Duodenal mucosa (tissue), 2 donors: ENCODE measurements around the gene CTDP1.

ENCODE experiments used
- H3K27ac ChIP-seq: one replicate; pipeline ENCODE4 v1.7.0; 2013; ENCODE audit warnings: low read depth, low read length
- H3K27me3 ChIP-seq, 2 donors: one replicate each; pipeline ENCODE4 v1.7.0; 2013; ENCODE audit warnings: low read length in 2 of 2, control low read depth in 1 of 2; ENCODE audit not compliant: insufficient read depth in 2 of 2, control insufficient read depth in 1 of 2
- H3K36me3 ChIP-seq, 2 donors: one replicate each; pipeline ENCODE4 v1.7.0; 2013; ENCODE audit warnings: low read length in 2 of 2, control low read depth in 1 of 2; ENCODE audit not compliant: insufficient read depth in 2 of 2, control insufficient read depth in 1 of 2
- H3K4me1 ChIP-seq, 2 donors: one replicate each; pipeline ENCODE4 v1.7.0; 2013; ENCODE audit warnings: low read length in 2 of 2, control low read depth in 1 of 2; ENCODE audit not compliant: insufficient read depth in 2 of 2, control insufficient read depth in 1 of 2
- H3K4me3 ChIP-seq, 2 donors: one replicate each; pipeline ENCODE4 v1.7.0; 2013; ENCODE audit warnings: low read length in 2 of 2, low read depth in 1 of 2
- H3K9ac ChIP-seq, 2 donors: one replicate each; pipeline ENCODE4 v1.7.0; 2013; ENCODE audit warnings: low read length in 2 of 2, low read depth in 1 of 2
- H3K9me3 ChIP-seq, 2 donors: one replicate each; pipeline ENCODE4 v1.7.0; 2013; ENCODE audit warnings: low read length in 2 of 2, control low read depth in 1 of 2; ENCODE audit not compliant: control insufficient read depth in 1 of 2

CTDP1 gene

DNA sequence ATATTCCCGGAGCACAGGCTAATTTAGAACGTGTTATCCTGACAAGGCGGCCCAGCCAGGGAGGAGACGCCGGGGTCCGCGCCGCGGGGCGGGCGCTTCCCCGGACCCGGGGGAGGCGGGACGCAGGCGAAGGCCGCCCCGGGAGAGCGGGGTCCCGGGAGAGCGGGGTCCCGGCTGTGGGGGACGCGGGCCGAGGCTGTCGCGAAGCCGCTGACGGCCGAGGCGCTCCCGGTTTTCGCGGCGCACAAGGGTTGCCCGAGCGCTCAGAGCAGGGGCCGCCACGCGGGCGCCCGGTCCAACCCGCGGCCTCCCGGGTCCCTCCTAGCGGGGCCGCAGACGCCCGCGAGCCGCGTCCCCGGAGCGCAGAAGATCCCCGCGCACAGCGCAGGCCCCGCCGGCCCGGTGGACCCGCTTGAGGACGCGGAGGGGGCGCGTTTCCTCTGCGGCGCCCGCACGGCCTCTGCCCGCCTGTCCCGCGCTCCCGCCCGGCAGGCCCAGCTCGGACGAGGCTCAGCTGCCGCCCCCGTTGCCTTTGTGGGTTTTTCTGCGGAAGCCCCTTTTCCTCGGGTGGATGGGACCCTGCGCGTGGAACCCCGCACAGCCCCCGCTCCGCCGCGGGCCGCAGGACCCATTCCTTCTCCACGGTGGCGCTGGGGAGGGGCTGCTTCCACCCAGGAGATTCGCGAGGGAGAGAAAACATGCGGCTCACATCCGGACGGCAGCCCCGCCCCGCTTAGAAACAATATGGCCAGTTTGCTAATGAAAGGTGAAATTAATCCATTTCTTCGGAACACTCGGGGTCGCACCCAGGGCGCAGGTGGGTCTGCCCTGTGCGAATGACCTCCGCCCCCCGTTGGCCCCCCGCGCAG, 108.5 kb downstream of the CTDP1 start:
- Histone ChIP-seq H3K27ac (no peak overlapping the region), H3K9me3 (peaks cover 0 to 4% of the 10 kb centered on the region in 2 donors), H3K4me3 (no peak overlapping the region), H3K9ac (no peak overlapping the region), H3K36me3 (no peaks in the 10 kb centered on the region), H3K27me3 (peaks cover 25 to 34% of the 10 kb centered on the region in 2 donors), H3K4me1 (peaks cover 4 to 9% of the 10 kb centered on the region in 2 donors)

DNA sequence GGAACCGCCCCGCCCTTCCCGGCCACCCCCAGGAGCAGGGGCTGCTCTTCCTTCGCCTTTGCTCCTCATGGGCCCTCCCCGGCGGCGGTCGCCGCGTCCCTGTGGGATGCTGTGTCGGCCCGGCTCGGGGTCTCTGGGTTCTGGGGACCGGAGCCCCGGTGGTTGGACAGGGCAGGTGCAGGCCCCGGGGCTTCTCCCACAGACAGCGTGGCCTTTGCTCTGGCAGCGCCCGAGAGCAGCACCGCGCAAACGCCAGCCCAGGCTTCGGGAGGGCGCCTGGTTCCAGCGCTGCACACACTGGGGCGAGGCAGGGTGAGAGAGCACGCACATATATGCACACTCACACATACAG, 109.1 kb downstream of the CTDP1 start:
- Histone ChIP-seq H3K9me3 (peaks cover 0 to 4% of the 10 kb centered on the region in 2 donors), H3K27ac (no peak overlapping the region), H3K4me3 (no peak overlapping the region), H3K36me3 (no peaks in the 10 kb centered on the region), H3K4me1 (peaks cover 4 to 9% of the 10 kb centered on the region in 2 donors), H3K9ac (no peak overlapping the region), H3K27me3 (peaks cover 25 to 34% of the 10 kb centered on the region in 2 donors)

DNA sequence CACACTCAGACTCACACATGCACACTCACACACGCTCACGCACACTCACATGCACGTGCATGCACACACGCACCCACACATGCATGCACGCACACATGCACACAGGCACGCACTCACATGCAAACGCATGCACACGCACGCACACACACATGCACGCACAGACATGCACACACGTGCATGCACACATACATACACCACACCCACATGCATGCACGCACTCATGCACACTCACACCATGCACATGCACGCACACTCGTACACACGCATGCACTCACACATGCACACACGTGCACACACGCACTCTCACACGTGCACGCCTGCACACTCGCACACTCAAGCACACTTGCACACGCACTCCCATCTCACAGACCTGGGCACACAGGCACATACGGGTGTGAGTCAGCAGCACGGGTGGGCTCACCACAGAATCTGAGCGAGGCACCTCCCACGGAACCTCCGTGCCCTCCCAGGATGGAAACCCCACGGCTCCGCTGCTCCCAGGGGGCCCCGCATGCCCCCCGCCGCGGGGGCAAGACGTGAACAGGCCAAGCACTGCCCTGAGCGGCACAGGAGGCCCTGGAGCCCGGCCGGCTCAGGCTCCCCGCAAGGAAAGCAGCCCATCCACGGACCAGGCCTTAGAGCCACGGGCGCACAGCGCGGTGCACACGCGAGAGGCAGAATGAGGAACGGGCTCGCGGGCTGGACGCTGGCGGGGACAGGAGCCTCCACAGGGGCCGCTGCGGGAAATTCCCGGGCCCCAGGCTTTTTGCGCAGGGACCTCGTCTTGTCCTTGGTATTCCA, 109.7 kb downstream of the CTDP1 start:
- H3K27ac ChIP-seq = no peak overlapping the region
- H3K9me3 ChIP-seq = peaks cover 0 to 4% of the 10 kb centered on the region in 2 donors
- H3K9ac ChIP-seq = no peak overlapping the region
- no peaks in the 10 kb centered on the region for H3K36me3 ChIP-seq
- no peak overlapping the region for H3K4me3 ChIP-seq
- peaks cover 25 to 34% of the 10 kb centered on the region in 2 donors for H3K27me3 ChIP-seq
- H3K4me1 ChIP-seq = peaks cover 4 to 9% of the 10 kb centered on the region in 2 donors

DNA sequence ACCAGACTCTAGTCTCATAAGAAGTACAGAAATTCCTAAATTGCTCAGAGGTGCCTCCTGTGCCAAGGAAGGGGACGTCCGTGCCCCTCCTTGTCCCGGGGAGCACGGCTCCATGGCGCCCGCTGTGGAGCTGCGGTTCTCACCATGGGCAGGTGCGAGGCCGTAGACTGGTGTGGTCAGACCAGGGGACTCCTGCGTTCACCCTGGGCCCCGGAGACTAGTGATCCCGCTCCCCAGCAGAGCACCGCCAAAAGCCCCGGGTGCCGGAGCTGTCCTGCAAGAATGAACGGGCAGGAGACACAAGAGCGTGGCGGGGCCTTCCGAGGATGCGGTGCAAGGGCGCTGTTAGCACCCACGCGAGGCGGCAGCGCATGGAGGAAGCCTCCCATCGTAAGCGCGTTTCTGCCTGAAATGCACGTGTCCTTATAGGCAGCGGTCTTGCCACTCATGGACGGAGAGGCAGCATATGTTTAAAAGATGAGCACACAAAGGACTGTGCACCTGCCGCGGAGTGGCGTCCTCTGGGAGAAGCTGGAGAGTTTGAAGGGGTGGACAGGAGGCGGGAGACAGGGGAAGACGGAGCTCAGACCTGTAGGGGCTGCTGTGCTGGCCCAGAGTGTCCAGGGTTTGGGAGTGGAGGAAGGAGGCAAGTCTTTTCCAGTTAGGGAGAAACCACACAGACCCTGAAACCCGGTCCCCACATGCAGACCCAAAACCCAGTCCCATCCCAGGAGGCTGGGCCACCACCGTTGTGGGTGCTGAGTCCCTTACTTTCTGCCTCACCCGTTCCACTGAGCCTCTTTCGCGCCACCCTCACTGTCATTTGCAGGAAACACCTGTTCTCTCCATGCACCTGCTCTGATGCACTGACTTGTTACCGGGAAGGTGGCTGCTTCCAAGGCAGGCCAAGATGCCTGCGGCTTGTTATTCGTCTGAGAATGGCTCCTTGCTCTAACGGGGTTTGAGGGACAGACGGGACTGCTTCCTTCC, 110.6 kb downstream of the CTDP1 start:
- H3K4me1 ChIP-seq = peaks cover 4 to 9% of the 10 kb centered on the region in 2 donors
- H3K4me3 ChIP-seq = no peak overlapping the region
- peaks cover 0 to 4% of the 10 kb centered on the region in 2 donors for H3K9me3 ChIP-seq
- H3K36me3 ChIP-seq = no peaks in the 10 kb centered on the region
- H3K27me3 ChIP-seq = peaks cover 25 to 34% of the 10 kb centered on the region in 2 donors
- no peak overlapping the region for H3K27ac ChIP-seq
- no peak overlapping the region for H3K9ac ChIP-seq

DNA sequence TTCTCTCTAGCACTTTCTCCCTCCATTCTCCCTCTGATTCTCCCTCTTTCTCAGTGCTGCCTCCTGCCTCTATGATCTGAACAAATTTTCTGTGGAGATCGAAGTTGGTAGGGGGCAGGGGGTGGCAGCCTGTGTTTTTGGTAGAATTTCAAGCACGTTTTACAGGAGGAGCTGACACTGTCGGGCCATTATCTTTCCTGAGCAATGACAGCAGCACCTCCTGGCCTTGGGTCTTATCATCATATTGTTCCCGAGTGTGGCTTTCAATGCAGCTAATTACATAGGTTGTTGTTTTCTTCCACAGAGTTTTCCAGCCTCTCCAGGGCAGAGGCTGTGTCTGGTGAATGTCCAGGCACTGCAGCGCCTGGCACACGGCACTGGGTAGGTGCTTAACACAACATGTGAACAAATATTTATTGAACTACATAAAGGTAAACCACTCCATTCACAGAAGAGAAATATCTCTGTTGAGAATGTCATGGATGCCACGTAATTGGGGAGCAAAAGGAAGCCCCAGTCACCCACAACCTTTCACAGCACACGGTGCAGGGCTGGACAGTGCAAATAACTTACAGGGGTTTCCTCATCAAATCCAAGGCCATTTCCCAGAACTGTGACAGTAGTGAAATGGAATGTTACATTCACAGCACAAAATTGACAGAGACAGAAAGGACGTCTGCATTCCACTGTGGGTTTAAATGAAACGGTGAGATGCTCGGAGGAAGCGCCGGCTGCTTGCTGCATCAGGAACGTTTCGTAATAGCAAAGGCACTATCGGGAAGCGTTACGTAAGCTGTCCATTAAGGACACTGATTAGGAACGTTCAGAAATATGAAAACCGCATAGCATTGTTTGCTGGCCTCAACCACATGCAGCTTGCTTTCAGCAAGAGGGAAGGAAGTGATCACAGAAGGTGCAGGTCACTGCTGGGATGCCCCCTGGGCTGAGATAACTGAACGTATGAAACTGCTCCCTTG, 111.7 kb downstream of the CTDP1 start:
- Histone ChIP-seq H3K9me3 (peaks cover 0 to 4% of the 10 kb centered on the region in 2 donors), H3K4me1 (peaks cover 4 to 9% of the 10 kb centered on the region in 2 donors), H3K9ac (no peak overlapping the region), H3K4me3 (no peak overlapping the region), H3K36me3 (no peaks in the 10 kb centered on the region), H3K27ac (no peak overlapping the region), H3K27me3 (peaks cover 29 to 35% of the 10 kb centered on the region in 2 donors)

DNA sequence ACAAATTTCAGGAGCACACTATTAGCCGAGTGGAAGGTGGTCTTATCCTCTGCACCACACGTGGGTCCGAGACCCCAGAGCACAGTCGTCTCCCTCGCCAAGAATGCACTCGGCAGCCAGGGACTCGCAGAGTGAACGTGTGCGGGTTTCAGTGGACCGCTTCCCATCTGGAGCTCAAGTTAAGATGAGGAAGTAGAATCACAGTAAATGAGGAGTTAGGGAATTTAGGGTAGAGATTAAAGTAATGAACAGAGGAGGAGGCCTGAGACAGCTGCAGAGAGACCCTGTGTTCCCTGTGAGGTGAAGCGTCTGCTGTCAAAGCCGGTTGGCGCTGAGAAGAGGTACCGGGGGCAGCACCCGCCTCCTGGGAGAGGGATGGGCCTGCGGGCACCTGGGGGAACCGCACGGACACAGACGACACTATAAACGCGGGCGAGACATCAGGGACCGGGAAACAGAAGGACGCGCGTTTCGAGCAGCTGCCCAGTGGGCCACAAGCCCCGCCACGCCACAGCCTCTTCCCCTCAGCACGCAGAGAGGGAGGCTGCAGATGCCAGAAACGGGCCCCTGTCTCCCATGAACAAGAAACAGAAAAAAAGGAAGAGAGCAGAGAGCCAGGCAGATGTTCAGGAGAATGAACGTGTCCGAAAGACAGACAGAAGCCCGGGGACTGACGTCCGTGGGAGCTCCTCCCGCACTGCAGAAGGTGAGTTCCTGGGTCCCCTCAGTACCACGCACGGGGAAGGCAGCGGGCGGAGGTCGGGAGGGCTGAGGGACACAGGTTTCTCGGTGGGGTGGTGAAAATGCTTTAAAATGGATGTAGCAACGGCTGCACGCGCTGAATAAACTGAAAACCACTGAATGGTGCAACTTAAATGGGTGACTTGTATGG, 112.7 kb downstream of the CTDP1 start:
- peaks cover 33 to 34% of the 10 kb centered on the region in 2 donors for H3K27me3 ChIP-seq
- H3K4me1 ChIP-seq = peaks cover 4 to 11% of the 10 kb centered on the region in 2 donors
- H3K9ac ChIP-seq = no peak overlapping the region
- H3K27ac ChIP-seq = no peak overlapping the region
- H3K36me3 ChIP-seq = no peaks in the 10 kb centered on the region
- H3K9me3 ChIP-seq = peaks cover 0 to 4% of the 10 kb centered on the region in 2 donors
- H3K4me3 ChIP-seq = no peak overlapping the region

DNA sequence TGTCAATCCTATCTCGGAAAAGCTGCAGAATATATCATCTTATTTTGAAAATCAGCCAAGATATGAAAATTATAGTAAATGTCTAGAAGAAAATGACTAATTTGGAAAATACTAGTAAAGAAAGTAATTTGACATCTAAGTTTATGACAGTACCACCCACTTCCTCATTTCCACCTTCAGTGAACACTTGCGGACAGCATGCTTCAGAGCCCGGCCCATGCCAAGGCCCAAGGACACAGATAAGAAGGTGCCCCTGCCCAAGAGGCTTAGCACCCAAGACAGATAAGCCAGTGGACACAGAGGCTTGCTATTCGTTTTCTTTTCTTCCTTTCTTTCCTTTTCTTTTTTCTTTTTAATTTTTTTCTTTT, 113.4 kb downstream of the CTDP1 start:
- peaks cover 31 to 36% of the 10 kb centered on the region in 2 donors for H3K27me3 ChIP-seq
- no peak overlapping the region for H3K9ac ChIP-seq
- no peaks in the 10 kb centered on the region for H3K36me3 ChIP-seq
- H3K27ac ChIP-seq = no peak overlapping the region
- H3K4me1 ChIP-seq = peaks cover 4 to 14% of the 10 kb centered on the region in 2 donors
- H3K9me3 ChIP-seq = peaks cover 0 to 4% of the 10 kb centered on the region in 2 donors
- H3K4me3 ChIP-seq = no peak overlapping the region

DNA sequence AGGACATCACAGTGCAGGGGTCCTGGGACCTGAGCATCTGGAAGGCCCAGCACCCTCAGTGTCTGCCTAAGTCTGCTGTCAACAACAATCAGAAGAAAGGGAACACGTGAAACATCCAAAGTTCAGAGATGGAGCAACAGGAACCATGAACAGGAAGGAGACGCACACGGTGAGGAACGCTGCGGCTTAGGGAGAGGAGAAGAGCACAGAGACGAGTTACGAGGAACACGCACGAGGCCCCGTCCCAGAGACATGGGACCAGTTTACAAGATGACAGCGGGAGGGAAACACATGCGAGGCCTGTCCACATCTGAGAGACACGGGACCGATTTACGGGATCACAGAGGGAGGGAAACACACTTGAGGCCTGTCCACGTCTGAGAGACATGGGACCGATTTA, 115.2 kb downstream of the CTDP1 start:
- no peak overlapping the region for H3K27ac ChIP-seq
- no peaks in the 10 kb centered on the region for H3K9me3 ChIP-seq
- no peak overlapping the region for H3K4me3 ChIP-seq
- H3K27me3 ChIP-seq = peaks cover 29 to 33% of the 10 kb centered on the region in 2 donors
- H3K36me3 ChIP-seq = no peaks in the 10 kb centered on the region
- no peak overlapping the region for H3K9ac ChIP-seq
- peaks cover 12 to 22% of the 10 kb centered on the region in 2 donors for H3K4me1 ChIP-seq
